GM12872 (cell line): ENCODE results near the gene FARSB.

ENCODE experiments used
- CTCF ChIP-seq: IDR thresholded peaks from 3 replicates; pipeline ENCODE4 v1.5.1; 2011; ENCODE audit warnings: low read depth, mild to moderate bottlenecking, low read length, moderate library complexity; ENCODE audit not compliant: insufficient read depth

The FARSB gene

GRCh38 chr2:222615320-222615719 is 40.6 kb downstream of the FARSB start:
- no peak for TF ChIP-seq CTCF

GRCh38 chr2:222613715-222614331 is 42.1 kb downstream of the FARSB start:
- peak; percentile 85 for TF ChIP-seq CTCF

- no peak for TF ChIP-seq CTCF
Observed at GRCh38 chr2:222611684-222612083, 44.2 kb downstream of the FARSB start.

GRCh38 chr2:222610746-222611145 is 45.1 kb downstream of the FARSB start:
- no peak; the same call in 2 of the 3 replicates for TF ChIP-seq CTCF

- TF ChIP-seq CTCF: no peak
Observed at GRCh38 chr2:222609381-222609780, 46.5 kb downstream of the FARSB start.

GRCh38 chr2:222608081-222608480 is 47.8 kb downstream of the FARSB start:
- TF ChIP-seq CTCF: no peak

- TF ChIP-seq CTCF: no peak
Observed at GRCh38 chr2:222606306-222606705, 49.6 kb downstream of the FARSB start.
